ENCODE measurements around the gene CD52.

GRCh38 chr1:26368006-26368405, 50.2 kb downstream of the CD52 start:
- TF ChIP-seq EZH2 (IDR thresholded peaks at IDR 0.05; ENCODE audit: low read length): no peak
- TF ChIP-seq CTCF (optimal IDR thresholded peaks at IDR 0.05 in 1 of 3, IDR thresholded peaks at IDR 0.05 in 1 of 3, conservative IDR thresholded peaks at IDR 0.05 in 1 of 3; ENCODE audit: extremely low read depth in 1 of 3, insufficient read depth in 2 of 3, low read length in 3 of 3): no peak
